GM11168 (cell line): ENCODE results near the gene BTNL2.

Experiments used
- in situ Hi-C: fragments of 300-500 bp; cut with MboI; formaldehyde crosslinking; loops from one replicate; pipeline ENCODE4 v1.12.0; 2022; ENCODE audit warnings: low sequenced_read_pairs; ENCODE audit not compliant: unreplicated experiment

The BTNL2 gene

GRCh38 chr6:32424589-32425300 lies 17.8 kb upstream of the BTNL2 start:
- in situ Hi-C loops = loop anchor here (5.0 kb wide), 1 partner anchor 273 kb away; no protein-coding TSS in a partner anchor

GRCh38 chr6:32416036-32416435 lies 9.1 kb upstream of the BTNL2 start:
- in situ Hi-C loops = loop anchor here (10.0 kb wide), 2 partner anchors 171 to 379 kb away; no protein-coding TSS in a partner anchor

GRCh38 chr6:32415521-32416019 lies 8.6 kb upstream of the BTNL2 start:
- in situ Hi-C loops = loop anchor here (10.0 kb wide), 2 partner anchors 171 to 379 kb away; no protein-coding TSS in a partner anchor

GRCh38 chr6:32413427-32414047 lies 6.6 kb upstream of the BTNL2 start:
- in situ Hi-C loops = loop anchor here (10.0 kb wide), 2 partner anchors 169 to 381 kb away; no protein-coding TSS in a partner anchor

- in situ Hi-C loops = loop anchor here (10.0 kb wide), 2 partner anchors 167 to 383 kb away; no protein-coding TSS in a partner anchor
Observed at GRCh38 chr6:32411566-32412327, 4.8 kb upstream of the BTNL2 start.

- in situ Hi-C loops = loop anchor here (10.0 kb wide), 2 partner anchors 166 to 384 kb away; no protein-coding TSS in a partner anchor
Observed at GRCh38 chr6:32410906-32411305, 3.9 kb upstream of the BTNL2 start.

GRCh38 chr6:32406197-32406596 lies 784 bp downstream of the BTNL2 start:
- in situ Hi-C loops = no loop called here

GRCh38 chr6:32405656-32406055 lies 1.3 kb downstream of the BTNL2 start:
- in situ Hi-C loops = no loop called here

GRCh38 chr6:32402812-32403211 lies 4.2 kb downstream of the BTNL2 start:
- in situ Hi-C loops = no loop called here

GRCh38 chr6:32401284-32401963 lies 5.6 kb downstream of the BTNL2 start:
- in situ Hi-C loops = no loop called here

GRCh38 chr6:32397252-32397920 lies 9.6 kb downstream of the BTNL2 start:
- in situ Hi-C loops = no loop called here

GRCh38 chr6:32396028-32396427 lies 11.0 kb downstream of the BTNL2 start:
- in situ Hi-C loops = no loop called here

GRCh38 chr6:32393665-32394420 lies 13.1 kb downstream of the BTNL2 start:
- in situ Hi-C loops = no loop called here

- in situ Hi-C loops = no loop called here
Observed at GRCh38 chr6:32391505-32391904, 15.5 kb downstream of the BTNL2 start.

GRCh38 chr6:32387589-32388340 lies 19.2 kb downstream of the BTNL2 start:
- in situ Hi-C loops = no loop called here

GRCh38 chr6:32386040-32386439 lies 20.9 kb downstream of the BTNL2 start:
- in situ Hi-C loops = no loop called here

GRCh38 chr6:32382757-32383420 lies 24.1 kb downstream of the BTNL2 start:
- in situ Hi-C loops = no loop called here

GRCh38 chr6:32379545-32379944 lies 27.4 kb downstream of the BTNL2 start:
- in situ Hi-C loops = no loop called here
